ENCODE results near the gene PFKP. TPM values are rescaled to one million over a fixed set of nuclear protein-coding genes. Genes with fewer than 3 reads are reported as not detected.

PFKP gene
- total RNA-seq, 4 donors from 2014 or later = 22.9 to 74.5 (median 43.8) TPM

- DNase-seq = no peak
- TF ChIP-seq POLR2A (IDR thresholded peaks at IDR 0.05) (no peak), CTCF (IDR thresholded peaks at IDR 0.05) (no peak)
- peak overlapping the region in 1 of 2 donors; percentile 90 for H3K27ac ChIP-seq
Observed at GRCh38 chr10:3173171-3173878, 106.0 kb downstream of the PFKP start.

GRCh38 chr10:3178042-3178441, 110.7 kb downstream of the PFKP start:
- H3K9me3 ChIP-seq = no peaks in the 10 kb centered on the region
- no peak for TF ChIP-seq CTCF (IDR thresholded peaks at IDR 0.05)
- no peak for TF ChIP-seq POLR2A (IDR thresholded peaks at IDR 0.05)
- H3K36me3 ChIP-seq = no peaks in the 10 kb centered on the region
- no peak overlapping the region for H3K4me3 ChIP-seq
- no peaks in the 10 kb centered on the region for H3K4me1 ChIP-seq
- no peaks in the 10 kb centered on the region for H3K27me3 ChIP-seq
- DNase-seq = no peak
- no peak overlapping the region for H3K27ac ChIP-seq
- intact Hi-C loops (cut with DNase I; ENCODE audit: low total_unique reads) = no loop called here

More at GRCh38 chr10:3173171-3173878, 106.0 kb downstream of the PFKP start:
- intact Hi-C loops (cut with DNase I; ENCODE audit: low total_unique reads) = no loop called here
- no peaks in the 10 kb centered on the region for H3K9me3 ChIP-seq
- peaks cover 0 to 8% of the 10 kb centered on the region in 2 donors for H3K4me1 ChIP-seq
- H3K4me3 ChIP-seq = peak overlapping the region; percentile 71 to 78
- H3K27me3 ChIP-seq = no peaks in the 10 kb centered on the region
- no peaks in the 10 kb centered on the region for H3K36me3 ChIP-seq

GRCh38 chr10:3179174-3179573, 111.8 kb downstream of the PFKP start:
- no peaks in the 10 kb centered on the region for H3K27me3 ChIP-seq
- no peaks in the 10 kb centered on the region for H3K9me3 ChIP-seq
- H3K4me1 ChIP-seq = no peaks in the 10 kb centered on the region
- no peak overlapping the region for H3K27ac ChIP-seq
- no peak for DNase-seq
- no peak for TF ChIP-seq CTCF (IDR thresholded peaks at IDR 0.05)
- no peak for TF ChIP-seq POLR2A (IDR thresholded peaks at IDR 0.05)
- no peak overlapping the region for H3K4me3 ChIP-seq
- intact Hi-C loops (cut with DNase I; ENCODE audit: low total_unique reads) = no loop called here
- H3K36me3 ChIP-seq = no peaks in the 10 kb centered on the region

- H3K27me3 ChIP-seq = no peaks in the 10 kb centered on the region
- H3K27ac ChIP-seq = no peak overlapping the region
- no peaks in the 10 kb centered on the region for H3K4me1 ChIP-seq
- no peak overlapping the region for H3K4me3 ChIP-seq
- H3K36me3 ChIP-seq = no peaks in the 10 kb centered on the region
- no peak for DNase-seq
- intact Hi-C loops (cut with DNase I; ENCODE audit: low total_unique reads) = no loop called here
- no peak for TF ChIP-seq CTCF (IDR thresholded peaks at IDR 0.05)
- no peak for TF ChIP-seq POLR2A (IDR thresholded peaks at IDR 0.05)
- no peaks in the 10 kb centered on the region for H3K9me3 ChIP-seq
Observed at GRCh38 chr10:3180355-3181025, 113.1 kb downstream of the PFKP start.

- Histone ChIP-seq H3K27ac (no peak overlapping the region), H3K9me3 (no peaks in the 10 kb centered on the region), H3K4me3 (no peak overlapping the region), H3K4me1 (no peaks in the 10 kb centered on the region), H3K36me3 (no peaks in the 10 kb centered on the region), H3K27me3 (no peaks in the 10 kb centered on the region)
- no peak for DNase-seq
- TF ChIP-seq CTCF (IDR thresholded peaks at IDR 0.05) = no peak
- TF ChIP-seq POLR2A (IDR thresholded peaks at IDR 0.05) = no peak
- intact Hi-C loops (cut with DNase I; ENCODE audit: low total_unique reads) = no loop called here
Observed at GRCh38 chr10:3185386-3185785, 118.0 kb downstream of the PFKP start.
